NCI-H1048 (cell line): ENCODE results near the gene TBC1D22A.
"Not testable (repeated sequence)": the region's sequence is repeated elsewhere in the genome, so short reads cannot be mapped to it uniquely, and the experiment has no call there.

ENCODE experiments used
- DNase-seq: peaks from one replicate; lab custom pipeline; 2025; lab: John Stamatoyannopoulos, UW

Gene TBC1D22A

DNA sequence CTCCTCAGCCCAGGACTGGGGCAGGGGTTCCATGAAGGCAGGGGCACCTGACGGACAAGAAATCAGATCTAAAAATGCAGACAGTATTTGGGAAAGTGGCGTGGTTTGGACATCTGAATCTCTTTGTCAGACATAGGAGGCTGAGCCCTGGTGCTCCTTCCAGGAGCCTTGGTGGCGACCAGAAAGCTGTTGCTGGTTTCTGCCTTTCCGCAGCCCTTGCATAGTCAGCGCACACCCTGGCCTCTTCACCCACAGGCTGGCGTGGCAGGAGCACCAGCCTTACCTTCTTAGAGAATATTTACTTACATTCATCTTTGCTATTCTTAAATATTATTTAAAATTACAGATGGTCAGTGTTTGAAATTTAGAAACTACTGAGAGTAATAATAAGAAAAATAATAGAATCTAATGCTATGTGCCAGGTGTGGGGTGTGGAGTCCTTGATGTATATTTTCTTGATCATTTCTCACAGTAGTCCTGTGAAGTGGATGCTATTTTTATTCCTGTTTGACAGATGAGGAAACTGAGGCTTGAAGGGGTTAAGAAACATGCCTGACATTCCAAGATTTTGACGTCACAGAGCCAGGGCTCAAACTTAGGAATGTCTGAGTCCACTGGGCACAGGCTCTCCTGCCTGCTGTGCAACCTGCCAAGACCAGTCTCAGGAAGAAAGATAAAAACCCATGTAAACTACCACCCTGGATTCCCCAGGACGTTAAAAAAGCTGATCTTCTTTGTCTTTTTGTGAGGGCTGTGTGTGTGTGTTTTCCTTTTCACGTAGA lies 51.6 kb downstream of the TBC1D22A start:
- no peak for DNase-seq

DNA sequence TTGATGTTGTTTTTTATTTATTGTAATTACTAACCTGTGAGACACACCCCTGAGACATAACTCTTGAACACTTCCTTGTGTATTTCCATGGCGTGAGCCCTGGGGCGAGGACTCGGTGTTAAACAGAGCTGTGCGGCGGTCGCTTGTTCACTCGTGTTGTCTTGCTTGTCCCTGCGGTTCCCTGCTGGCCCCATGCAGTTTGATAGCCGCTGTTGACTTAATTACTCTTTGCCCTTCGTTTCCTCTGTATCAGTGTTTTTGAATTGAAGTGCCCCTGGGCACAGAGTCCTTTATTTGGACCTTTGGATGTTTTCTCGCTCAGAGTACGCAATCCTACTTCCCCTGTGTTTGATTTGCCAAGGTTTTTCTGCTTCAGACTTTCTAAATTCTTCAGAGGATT lies 52.7 kb downstream of the TBC1D22A start:
- DNase-seq = no peak

DNA sequence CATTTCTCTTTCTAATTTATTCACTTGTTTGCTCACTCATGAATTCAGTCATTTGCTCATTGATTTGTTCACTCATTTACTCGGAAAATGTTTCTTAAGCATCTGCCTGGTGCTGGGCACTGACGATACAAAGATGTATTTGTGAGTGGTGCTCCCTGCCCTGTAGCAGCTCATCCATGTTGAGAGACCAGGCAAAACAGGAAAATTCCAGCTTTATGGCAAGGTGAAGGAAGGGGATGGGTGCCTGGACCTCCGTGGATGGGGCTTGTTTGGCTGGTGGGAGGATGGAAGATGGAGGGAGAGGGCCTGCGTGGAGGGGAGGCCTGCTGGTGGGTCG lies 53.1 kb downstream of the TBC1D22A start:
- no peak for DNase-seq

DNA sequence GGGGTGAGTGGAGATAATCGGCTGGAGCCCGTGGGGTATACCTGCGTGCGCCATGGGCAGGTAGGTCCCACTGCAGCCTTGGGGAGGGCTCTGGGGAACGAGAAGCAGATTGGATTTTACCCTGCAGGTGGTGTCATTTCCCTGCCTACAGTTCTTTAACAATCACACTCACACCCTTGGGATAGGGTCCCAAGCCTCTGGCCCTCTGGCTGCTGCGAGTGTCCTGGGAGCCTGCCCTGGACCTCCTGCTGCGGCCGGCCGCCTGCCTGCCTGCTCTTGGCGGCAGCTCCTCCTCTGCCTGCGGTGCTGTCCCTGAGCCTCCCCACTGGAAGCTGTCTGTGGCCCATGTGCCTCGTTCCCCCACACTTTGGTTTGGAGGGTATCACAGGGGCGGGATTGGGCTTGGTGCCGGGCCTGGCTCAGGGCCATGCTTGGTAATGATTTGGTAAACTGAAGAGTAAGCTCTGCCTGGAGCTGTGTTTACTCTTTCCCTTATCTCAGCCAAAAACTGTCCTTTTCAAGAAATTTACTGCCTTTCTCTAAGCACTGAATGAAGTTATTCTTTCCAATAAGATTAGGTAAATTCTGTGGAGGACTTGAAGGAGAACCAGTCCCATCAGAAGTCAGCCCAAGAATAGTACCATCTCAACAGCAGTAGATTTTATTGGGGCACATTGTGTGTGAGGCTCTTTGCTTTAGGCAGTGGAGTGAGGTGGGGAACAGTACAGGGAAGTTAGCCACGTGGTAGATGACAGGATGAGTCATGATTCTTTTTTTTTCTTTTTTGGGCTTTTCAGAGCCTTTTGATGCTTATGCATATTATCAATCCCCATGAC lies 53.7 kb downstream of the TBC1D22A start:
- DNase-seq = no peak

DNA sequence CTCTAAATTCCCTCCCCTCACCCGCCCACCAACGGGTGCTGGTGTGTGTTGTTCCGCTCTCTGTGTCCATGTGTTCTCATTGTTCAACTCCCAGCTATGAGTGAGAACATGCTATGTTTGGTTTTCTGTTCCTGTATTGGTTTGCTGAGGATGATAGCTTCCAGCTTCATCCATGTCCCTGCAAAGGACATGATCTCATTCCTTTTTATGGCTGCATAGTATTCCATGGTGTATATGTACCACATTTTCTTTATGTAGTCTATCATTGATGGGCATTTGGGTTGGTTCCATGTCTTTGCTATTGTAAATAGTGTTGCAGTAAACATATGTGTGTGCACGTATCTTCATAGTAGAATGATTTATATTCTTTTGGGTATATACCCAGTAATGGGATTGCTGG lies 54.9 kb downstream of the TBC1D22A start:
- DNase-seq = not testable (repeated sequence)

DNA sequence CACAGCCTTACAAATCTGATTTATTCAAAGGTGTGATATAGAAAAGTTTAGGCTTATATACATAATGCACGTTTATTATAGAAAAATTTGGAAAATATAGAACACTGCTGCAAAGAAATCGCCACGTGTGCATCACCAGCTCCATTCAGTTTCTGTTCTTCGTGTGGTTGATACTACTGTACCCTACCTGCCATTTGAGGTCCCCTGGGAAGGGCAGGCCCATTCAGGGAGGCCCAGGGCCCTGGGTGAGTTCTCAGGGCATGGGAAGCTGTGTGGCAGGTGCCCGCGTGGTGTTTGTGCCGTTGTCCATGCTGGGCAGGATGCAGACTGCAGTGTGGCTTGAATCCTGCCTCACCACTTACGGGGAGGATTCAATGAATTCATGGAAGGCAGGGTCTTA lies 60.8 kb downstream of the TBC1D22A start:
- no peak for DNase-seq

DNA sequence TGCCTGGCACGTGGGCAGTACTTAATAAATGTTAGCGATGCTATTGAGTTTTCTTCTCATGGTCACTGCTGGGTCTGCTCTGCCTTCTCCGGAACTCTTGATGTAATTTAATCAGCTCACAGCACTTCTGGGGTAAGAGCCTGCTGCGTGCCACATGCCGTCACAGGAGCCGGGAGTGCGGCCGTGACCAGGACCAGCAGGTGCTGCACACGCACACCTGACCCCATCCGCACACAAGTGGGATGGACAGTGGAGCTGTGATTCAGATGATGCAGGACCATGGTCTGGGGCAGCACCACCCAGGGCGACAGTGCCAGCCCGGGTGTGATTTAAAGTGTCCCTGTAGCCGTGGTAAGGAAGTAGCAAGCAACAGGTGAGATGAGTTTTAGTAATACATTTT lies 61.2 kb downstream of the TBC1D22A start:
- DNase-seq = no peak

DNA sequence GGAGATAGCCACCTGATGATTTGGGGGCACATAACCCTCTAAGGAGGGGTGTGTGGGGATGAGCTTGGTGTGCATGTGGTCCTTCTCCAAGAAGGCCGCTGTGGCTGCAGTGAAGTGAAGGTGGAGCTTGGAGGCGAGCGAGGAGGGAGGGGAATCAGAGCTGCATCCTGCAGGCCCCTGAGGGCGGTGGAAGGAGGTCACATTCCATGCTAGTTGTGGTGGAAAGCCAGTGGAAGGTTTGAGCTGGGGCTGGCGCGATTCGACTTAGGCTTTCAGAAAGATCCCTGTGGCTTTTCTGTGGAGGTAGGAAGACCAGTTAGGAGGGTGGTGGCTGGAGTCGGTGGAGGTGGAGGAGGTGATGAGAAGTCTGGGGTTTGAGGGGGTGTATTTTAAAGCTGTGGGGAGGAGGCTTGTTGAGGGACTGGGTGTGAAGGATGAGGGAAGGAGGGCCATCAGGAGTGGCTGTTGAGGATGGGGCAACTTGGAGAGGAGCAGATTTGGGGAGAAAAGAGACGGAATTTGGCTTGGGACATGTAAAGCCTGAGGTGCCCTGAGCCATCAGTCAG lies 62.0 kb downstream of the TBC1D22A start:
- no peak for DNase-seq

DNA sequence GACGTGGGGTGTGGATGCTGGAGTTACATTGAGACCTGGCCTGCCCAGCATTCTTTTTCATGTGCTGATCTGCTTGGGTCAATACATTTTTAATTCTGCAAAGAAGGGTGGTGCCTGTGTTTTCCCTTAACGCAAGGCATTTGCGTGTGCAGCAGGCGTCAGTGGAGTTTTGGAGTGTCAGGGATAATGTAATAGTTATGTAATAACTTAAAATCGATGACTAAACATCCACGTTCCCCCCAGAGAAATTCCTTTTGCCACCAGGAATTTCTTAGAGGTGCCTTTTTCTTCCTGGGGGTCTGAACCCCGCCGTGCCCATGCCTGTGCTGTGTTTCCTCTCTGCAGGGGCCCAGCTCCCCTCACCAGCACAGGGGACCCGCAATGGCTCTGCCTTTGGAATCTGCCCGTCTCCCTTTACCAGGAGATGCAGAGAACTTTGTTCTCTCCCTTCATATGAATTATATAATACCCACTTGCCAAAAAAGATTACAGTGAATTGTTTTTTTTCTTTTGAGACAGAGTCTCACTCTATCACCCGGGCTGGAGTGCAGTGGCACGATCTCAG lies 62.6 kb downstream of the TBC1D22A start:
- DNase-seq = no peak

DNA sequence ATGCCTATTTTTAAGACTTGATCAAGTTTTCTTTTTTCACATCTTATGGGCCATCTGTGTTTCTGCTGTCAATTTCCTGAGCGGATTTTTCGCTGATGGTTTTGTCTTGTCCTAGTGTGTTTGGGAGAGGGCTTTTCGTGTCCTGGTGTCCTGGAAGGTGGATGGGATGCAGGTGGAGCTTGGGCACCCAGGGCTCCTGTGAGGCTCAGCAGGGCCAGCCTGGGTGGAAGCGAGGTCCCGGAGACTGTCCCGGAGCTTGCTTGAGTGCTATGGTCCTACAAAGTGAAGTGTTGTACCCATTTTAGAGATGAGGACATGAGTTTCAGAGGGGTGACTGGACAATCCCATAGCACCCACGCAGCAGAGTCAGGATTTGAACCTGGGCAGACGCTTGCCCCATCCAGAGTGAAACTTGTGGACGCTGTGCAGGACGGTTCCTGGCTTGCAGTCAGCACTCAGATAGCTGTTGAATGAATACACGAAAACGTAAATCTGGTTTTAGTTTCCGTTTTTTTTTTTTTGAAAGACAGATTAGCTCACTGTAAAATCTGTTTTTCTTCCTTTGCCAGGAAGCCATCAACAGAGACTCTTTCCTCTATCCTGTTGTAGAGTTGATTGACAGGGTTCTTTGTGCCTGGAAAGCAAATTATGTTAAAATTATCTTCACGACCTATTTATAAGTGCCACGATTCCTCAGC lies 64.1 kb downstream of the TBC1D22A start:
- no peak for DNase-seq

DNA sequence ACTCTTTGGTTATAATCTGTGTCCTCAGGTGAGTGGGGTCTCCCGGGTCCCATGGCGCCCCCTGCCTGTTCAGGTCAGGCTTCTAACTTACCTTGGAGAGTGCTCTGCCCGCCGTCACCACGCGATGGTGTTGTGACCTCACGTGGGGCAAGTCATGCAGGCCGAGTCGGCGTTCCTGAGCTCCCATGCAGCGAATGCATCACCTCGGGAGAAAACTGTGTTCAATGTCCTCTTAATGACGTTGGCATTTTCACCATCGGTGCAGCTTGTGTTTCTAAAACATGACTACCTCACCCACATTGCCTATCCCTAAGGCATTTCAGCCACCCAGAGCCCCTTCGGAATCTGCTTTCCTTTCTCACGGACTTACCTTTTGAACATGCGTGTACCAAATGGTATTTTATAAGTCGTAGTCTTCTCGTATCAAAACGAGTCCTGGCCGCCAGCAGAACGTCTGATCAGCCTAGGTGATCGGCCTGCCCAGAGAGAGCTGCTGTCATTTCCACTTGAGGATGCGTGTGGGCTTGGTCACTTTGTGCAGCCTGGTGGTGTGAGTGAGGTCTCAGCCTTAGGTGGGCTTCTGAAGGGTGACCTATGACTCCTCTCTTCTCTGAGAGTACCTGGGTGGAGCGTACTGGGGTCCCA lies 64.8 kb downstream of the TBC1D22A start:
- no peak for DNase-seq

DNA sequence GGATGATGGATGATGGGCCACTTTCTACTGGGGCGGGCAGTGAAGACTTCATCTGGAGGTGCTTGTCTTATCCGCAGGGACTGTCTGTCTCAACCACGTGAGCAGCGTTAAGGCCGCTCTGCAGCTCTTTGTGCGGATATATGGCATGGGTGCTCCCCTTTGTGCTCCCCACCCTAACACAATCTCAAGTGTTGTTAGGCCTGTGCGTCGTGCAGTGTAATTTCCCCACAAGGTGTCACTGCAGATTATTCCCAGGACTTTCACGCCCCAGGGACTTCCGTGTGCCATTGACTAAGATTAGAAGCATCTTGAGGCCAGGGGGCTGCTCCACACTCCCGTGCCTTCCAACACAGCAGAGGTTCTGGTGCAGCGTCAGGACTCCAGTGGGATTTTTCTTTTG lies 65.3 kb downstream of the TBC1D22A start:
- DNase-seq = no peak

DNA sequence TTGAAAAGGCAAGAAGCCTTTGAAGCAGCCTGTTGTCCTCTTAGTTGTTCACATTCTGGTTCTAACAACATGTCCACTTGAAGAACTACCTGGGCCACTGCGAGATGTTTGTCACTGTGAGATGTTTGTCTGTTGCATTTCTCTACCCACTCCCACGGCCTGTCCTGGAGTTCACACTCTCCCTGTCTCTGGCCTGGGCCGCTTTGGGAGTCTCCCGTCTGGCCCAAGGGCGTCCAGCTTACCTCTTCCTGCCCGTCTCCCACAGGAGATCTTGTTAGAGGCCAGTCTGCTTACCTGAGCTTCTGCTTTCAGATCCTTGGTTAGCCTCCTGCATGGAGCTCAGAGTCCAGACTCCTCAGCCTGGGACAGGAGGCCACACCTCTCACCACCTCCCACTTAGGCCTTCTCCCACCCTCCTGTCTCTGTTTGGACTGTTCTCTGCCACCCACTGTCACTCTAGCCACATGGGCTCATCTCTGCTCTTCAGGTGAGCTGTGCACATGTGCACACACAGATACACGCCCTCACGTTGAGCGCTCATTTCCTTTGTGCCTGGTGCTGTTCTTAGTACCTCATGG lies 66.0 kb downstream of the TBC1D22A start:
- DNase-seq = no peak

DNA sequence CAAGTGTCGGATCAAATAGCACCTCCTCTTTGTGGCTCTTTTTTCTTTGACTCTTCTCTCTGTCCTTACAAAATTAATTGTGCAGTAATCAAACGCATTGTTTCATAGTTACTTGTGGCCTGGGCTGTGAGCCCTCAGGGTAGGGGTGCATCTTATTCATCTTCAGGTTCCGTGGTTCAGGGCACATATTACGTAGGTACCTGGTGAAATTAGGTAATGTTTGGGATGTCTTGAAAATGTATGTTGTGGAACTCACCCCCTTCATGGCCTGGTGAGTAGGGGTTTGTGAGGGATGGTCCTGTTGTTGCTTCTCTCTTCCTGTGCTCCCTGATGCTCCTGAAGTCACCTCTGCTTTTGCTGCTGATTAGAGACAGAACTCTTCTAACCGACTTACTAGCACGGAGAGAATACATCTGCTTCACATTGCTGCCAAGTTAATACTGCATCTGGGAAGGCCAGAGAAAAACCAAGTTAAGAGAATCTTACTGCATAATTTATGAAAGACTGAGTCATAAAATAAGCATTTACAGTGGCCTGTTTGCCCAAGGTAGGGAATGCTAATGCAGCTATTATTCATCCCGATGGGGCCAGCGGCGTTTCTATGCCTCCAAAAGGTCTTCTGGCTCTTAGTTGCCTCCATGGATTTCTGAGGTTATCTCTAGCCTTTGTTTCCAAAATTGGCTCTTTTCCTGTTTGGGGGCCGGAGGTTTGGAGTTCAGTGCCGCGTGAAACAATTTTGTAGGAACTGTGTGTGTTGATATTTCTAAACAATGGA lies 66.9 kb downstream of the TBC1D22A start:
- DNase-seq = no peak

DNA sequence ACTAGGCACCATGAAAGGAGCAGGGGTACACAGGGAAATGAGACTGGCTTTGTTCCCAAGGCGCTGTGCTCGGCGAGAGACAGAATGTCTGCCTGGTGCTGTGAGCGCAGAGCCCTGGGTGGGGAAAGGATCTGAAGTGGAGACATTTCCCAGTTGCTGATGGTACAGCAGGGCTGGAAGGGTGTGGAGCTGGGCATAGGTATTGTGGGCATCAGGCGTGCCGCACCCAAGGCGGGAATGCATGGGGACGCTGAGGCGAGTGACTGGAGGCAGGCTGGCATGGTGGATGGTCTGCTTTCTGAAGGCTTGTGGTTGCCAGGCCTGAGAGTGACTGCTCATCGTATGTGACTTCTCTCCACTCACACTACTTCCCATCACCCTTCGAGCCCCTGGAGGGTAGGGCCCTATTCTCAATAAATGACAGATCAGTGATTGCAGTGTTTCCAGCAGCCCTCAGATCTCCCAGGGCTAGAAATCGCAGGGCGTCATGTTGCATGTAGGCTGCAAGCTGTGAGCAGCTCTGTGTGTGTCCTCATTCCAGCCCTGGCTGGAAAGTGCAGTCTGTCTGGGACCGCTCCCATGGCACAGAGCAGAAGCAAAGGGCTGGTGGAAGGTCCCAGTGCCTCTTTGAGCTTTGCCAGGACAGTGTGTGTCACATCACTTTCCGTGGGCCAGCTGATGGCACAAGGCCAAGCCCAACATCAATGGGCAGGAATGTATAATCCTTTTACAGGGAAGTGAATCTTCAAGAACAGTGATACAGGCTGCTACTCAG lies 67.7 kb downstream of the TBC1D22A start:
- DNase-seq = no peak

DNA sequence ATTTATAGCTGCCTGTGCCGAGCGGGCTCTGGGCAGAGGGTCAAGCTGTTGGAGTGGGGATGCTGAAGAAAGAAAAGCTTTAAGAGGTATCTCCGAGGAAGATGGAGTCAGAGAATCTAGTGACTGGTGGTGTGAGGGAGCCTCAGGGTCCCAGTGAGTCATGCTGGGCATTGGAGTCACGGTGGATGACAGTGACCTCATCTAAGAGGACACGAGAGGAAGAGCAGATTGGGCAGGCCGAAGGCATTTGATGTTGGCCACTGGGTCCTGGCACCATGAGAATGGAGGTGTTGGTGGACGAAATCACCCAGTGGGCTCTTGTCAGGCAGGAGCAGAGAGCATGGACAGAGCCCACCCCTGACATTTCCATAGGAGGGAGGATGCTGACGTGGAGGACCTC lies 68.4 kb downstream of the TBC1D22A start:
- no peak for DNase-seq

DNA sequence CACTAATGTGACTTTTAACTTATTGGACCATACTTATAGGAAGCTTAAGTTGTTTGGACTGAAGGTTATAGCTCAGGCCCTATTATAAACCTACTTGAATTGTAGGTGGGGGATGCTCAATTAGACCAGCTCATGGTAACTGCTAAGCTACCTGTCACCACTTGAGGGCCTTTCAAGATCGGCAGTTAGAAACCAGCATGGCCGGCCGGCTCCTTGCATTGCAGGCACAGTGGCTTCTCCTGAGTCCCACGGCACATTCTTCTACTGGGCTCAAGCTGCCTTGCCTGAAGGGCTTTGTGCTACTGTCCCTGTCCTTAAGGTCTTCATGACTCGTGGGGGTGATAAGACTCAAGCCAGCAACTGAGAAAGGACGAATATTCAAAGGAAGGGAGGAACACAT lies 70.8 kb downstream of the TBC1D22A start:
- no peak for DNase-seq

DNA sequence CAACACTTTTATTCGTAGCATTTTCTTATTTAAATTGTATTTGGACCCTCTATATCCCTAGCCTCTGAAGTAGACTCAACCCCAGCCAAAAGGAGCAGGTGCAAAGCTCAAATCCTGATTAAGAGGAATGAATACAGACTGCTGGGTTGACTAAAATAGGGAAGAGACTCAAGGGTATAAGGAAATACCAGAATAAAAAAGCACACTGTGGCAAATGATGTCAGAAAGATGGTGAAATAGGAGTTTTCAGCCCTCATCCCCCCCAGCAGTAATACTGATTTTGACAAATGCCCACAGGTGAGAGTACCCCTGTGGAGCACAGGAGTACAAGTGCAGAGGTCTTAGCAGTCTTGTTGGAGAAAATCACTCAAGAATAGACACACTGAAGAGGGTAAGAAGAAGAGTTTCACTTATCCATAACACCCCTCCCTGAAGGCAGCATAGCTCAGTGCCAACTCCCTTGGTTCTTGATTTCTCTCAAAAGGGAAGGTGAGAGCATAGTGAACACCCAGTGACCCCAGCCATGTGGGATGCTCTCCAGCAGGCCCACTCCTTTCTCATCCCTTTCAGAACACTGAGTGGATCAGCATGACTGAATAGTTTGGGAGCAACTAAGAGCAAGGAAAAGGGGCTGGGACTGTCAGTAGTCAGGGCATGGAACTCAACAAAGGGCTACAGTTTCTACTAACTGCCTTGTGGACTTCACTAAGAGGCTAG lies 71.7 kb downstream of the TBC1D22A start:
- no peak for DNase-seq

DNA sequence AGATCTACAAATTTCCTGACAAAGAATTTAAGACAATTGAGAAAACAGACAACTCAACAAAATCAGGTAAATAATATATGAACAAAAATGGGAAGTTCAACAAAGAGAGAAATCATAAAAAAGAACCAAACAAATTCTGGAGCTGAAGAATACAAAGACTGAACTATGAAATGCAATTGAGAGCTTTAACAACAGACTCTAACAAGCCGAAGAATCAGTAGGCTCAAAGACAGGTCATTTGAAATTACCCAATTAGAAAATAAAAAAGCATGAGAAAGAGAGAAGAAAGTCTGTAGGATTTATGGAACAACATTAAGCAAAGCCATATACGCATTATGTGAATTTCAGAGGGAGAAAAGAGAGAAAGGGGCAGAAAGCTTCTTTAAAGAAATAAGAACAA lies 72.8 kb downstream of the TBC1D22A start:
- no peak for DNase-seq
